Measurements from ENCODE around the gene OR51T1. TPM values are rescaled to one million over a fixed set of nuclear protein-coding genes. Genes with fewer than 3 reads are reported as not detected.

The OR51T1 gene
- total RNA-seq, 2 donors from 2014 or later: not detected

DNA sequence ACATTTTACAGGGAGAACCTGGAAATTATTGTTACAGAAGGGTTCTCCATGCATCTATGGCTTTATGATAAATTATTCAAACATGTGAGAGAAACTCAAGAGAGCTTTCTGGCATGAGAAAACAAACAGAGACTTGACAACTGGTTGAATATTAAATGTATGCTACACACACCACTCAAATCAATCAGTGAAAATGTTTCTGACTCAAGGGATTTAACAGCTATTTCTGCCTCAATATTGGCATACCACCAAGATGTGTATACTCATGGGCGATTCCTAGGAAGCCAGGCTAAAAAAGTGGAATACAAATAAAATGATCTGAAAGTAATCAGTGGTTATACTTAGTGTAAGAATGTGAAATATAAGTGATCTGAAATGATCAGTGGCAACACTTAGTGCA lies 15.8 kb upstream of the OR51T1 start:
- H3K36me3 ChIP-seq (ENCODE audit: control insufficient read depth, insufficient read depth, low read length): no peaks in the 10 kb centered on the region
- Mint-ChIP-seq H3K27me3 (ENCODE audit: insufficient read depth) (peaks cover 2% of the 10 kb centered on the region), H3K27ac (peak overlapping the region; percentile 52), H3K4me3 (no peak overlapping the region), H3K36me3 (ENCODE audit: low read depth) (no peaks in the 10 kb centered on the region), H3K4me1 (peaks cover 15% of the 10 kb centered on the region), H3K9me3 (peaks cover 6% of the 10 kb centered on the region)
- H3K9me3 ChIP-seq (ENCODE audit: control insufficient read depth, low read length): no peaks in the 10 kb centered on the region
- 95% methylated on average over 1 of the region's 1 CpG; no CpG with 5 or more reads in 1 of the 2 experiments for WGBS, 2 experiments (ENCODE audit: insufficient coverage in 1 of 2, insufficient read length in 1 of 2)
- H3K9ac ChIP-seq (ENCODE audit: extremely low read depth, low read length, poor library complexity, severe bottlenecking): no peak overlapping the region
- H3K4me3 ChIP-seq (ENCODE audit: low read length): no peak overlapping the region
- TF ChIP-seq, protein P1, sequence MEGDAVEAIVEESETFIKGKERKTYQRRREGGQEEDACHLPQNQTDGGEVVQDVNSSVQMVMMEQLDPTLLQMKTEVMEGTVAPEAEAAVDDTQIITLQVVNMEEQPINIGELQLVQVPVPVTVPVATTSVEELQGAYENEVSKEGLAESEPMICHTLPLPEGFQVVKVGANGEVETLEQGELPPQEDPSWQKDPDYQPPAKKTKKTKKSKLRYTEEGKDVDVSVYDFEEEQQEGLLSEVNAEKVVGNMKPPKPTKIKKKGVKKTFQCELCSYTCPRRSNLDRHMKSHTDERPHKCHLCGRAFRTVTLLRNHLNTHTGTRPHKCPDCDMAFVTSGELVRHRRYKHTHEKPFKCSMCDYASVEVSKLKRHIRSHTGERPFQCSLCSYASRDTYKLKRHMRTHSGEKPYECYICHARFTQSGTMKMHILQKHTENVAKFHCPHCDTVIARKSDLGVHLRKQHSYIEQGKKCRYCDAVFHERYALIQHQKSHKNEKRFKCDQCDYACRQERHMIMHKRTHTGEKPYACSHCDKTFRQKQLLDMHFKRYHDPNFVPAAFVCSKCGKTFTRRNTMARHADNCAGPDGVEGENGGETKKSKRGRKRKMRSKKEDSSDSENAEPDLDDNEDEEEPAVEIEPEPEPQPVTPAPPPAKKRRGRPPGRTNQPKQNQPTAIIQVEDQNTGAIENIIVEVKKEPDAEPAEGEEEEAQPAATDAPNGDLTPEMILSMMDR (conservative IDR thresholded peaks at IDR 0.05): no peak
- no peak for DNase-seq
- no peak overlapping the region for H3K27ac ChIP-seq (ENCODE audit: low read depth, low read length)
- no peaks in the 10 kb centered on the region for H3K27me3 ChIP-seq (ENCODE audit: control insufficient read depth, insufficient read depth, low read length, poor library complexity, severe bottlenecking)
- H3K4me1 ChIP-seq (ENCODE audit: control insufficient read depth, insufficient read depth, low read length): no peaks in the 10 kb centered on the region

DNA sequence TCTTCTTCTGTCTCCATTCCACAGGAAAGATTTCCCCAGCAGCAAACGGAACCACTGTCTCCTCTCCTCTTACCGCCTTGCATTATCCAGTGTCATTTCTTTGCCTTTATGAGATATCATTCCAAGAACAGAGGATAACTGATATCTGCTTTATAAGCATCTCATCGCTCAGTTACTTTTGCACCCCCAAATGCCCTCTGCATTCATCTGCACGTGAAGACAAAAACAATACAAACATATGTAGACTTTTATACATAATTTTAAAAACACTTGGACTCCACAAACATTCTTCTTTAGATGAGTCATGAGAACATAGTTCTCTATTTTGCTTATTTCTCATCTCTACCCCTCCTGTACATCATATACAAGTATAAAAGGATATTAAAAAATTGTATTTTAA lies 512 bp upstream of the OR51T1 start:
- WGBS, 2 experiments (ENCODE audit: insufficient coverage in 1 of 2, insufficient read length in 1 of 2): 92 to 95% methylated on average over 2 to 4 of the region's 4 CpGs
- Mint-ChIP-seq H3K9me3 (no peaks in the 10 kb centered on the region), H3K27ac (no peak overlapping the region), H3K27me3 (ENCODE audit: insufficient read depth) (no peaks in the 10 kb centered on the region), H3K4me1 (no peaks in the 10 kb centered on the region), H3K36me3 (ENCODE audit: low read depth) (no peaks in the 10 kb centered on the region), H3K4me3 (no peak overlapping the region)
- TF ChIP-seq, protein P1 (conservative IDR thresholded peaks at IDR 0.05): no peak
- H3K9me3 ChIP-seq (ENCODE audit: control insufficient read depth, low read length): no peaks in the 10 kb centered on the region
- H3K9ac ChIP-seq (ENCODE audit: extremely low read depth, low read length, poor library complexity, severe bottlenecking): no peak overlapping the region
- DNase-seq: no peak
- H3K4me1 ChIP-seq (ENCODE audit: control insufficient read depth, insufficient read depth, low read length): no peaks in the 10 kb centered on the region
- H3K4me3 ChIP-seq (ENCODE audit: low read length): no peak overlapping the region
- no peak overlapping the region for H3K27ac ChIP-seq (ENCODE audit: low read depth, low read length)
- H3K27me3 ChIP-seq (ENCODE audit: control insufficient read depth, insufficient read depth, low read length, poor library complexity, severe bottlenecking): no peaks in the 10 kb centered on the region
- H3K36me3 ChIP-seq (ENCODE audit: control insufficient read depth, insufficient read depth, low read length): no peaks in the 10 kb centered on the region

DNA sequence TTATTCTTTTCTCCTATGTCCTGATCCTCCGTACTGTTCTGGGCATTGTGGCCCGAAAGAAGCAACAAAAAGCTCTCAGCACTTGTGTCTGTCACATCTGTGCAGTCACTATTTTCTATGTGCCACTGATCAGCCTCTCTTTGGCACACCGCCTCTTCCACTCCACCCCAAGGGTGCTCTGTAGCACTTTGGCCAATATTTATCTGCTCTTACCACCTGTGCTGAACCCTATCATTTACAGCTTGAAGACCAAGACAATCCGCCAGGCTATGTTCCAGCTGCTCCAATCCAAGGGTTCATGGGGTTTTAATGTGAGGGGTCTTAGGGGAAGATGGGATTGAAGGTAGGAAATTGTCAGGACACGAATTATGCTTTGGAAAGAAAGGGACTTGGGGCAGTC lies 843 bp downstream of the OR51T1 start:
- Histone ChIP-seq H3K36me3 (ENCODE audit: control insufficient read depth, insufficient read depth, low read length) (no peaks in the 10 kb centered on the region), H3K27me3 (ENCODE audit: control insufficient read depth, insufficient read depth, low read length, poor library complexity, severe bottlenecking) (no peaks in the 10 kb centered on the region), H3K4me3 (ENCODE audit: low read length) (no peak overlapping the region), H3K9me3 (ENCODE audit: control insufficient read depth, low read length) (no peaks in the 10 kb centered on the region), H3K27ac (ENCODE audit: low read depth, low read length) (no peak overlapping the region), H3K9ac (ENCODE audit: extremely low read depth, low read length, poor library complexity, severe bottlenecking) (no peak overlapping the region), H3K4me1 (ENCODE audit: control insufficient read depth, insufficient read depth, low read length) (no peaks in the 10 kb centered on the region)
- Mint-ChIP-seq H3K27me3 (ENCODE audit: insufficient read depth) (no peaks in the 10 kb centered on the region), H3K4me3 (no peak overlapping the region), H3K4me1 (no peaks in the 10 kb centered on the region), H3K36me3 (ENCODE audit: low read depth) (no peaks in the 10 kb centered on the region), H3K27ac (no peak overlapping the region), H3K9me3 (no peaks in the 10 kb centered on the region)
- TF ChIP-seq, protein P1 (conservative IDR thresholded peaks at IDR 0.05): no peak
- no peak for DNase-seq
- 94 to 95% methylated on average over 3 to 5 of the region's 5 CpGs for WGBS, 2 experiments (ENCODE audit: insufficient coverage in 1 of 2, insufficient read length in 1 of 2)
